Measurements from ENCODE around the gene FGF14.

The FGF14 gene

DNA sequence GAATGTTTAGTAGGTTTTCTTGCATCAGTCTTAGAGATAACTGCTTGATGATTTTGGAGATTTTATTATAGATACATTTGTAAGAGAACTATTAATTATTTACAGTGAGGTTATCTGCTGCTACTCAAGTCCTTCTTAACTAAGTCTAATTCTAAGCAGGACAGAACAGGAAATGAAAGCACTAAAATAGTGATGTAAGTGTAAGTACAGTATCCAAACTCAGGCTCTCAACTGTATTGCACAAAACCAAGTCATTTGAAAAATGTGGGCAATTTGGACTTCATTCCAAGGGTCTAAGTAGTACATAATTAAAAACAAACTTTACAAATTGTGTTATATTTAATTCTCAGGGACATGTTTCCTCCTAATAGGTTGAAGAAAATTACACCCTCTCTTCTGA is 532.3 kb downstream of the FGF14 start:
- no peak overlapping the region for H3K4me3 ChIP-seq (ENCODE audit: low read depth, low read length)
- TF ChIP-seq, protein P1, sequence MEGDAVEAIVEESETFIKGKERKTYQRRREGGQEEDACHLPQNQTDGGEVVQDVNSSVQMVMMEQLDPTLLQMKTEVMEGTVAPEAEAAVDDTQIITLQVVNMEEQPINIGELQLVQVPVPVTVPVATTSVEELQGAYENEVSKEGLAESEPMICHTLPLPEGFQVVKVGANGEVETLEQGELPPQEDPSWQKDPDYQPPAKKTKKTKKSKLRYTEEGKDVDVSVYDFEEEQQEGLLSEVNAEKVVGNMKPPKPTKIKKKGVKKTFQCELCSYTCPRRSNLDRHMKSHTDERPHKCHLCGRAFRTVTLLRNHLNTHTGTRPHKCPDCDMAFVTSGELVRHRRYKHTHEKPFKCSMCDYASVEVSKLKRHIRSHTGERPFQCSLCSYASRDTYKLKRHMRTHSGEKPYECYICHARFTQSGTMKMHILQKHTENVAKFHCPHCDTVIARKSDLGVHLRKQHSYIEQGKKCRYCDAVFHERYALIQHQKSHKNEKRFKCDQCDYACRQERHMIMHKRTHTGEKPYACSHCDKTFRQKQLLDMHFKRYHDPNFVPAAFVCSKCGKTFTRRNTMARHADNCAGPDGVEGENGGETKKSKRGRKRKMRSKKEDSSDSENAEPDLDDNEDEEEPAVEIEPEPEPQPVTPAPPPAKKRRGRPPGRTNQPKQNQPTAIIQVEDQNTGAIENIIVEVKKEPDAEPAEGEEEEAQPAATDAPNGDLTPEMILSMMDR (IDR thresholded peaks at IDR 0.05; ENCODE audit: borderline replicate concordance, insufficient read depth, low read depth, low read length) = no peak

DNA sequence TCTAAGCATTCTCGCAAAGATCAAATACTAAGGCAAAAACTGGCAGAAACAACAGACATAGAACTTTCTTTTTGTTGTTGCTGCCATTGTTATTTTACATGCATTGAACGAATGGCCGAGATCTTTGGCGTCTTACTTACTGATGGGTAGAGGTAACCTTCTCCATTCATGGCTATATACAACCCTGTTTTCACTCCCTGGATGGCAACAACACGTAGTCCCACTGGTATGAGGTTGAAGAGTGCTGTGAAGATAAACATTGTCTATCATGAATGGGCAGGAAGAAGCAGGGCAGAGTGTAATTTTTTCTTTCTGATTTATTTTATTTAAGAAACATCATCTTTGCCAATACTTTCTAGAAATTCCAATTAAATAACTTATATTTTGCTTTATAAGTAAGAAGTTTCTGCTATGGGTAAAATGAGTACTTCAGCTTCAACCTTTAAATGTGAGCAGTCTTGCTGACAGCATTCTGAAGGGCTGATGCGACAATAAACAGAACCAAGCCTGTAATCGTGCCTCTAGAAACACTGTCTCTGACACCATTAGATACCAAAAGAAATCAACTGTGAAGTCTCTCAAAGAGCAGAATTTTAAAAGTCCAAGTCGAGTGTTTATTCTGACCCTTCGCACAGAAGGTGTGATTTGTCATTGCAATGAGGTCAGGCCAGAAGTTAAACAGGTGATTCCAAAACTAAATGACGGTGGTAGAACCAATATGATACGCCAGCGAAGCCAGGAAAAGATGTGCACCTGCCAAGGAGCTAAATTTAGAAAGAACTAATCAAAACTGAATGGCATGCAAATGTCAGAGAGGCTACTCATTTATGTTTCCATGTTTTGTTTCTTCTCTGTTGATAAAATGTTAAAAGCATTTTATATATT is 533.0 kb downstream of the FGF14 start:
- TF ChIP-seq, protein P1 (IDR thresholded peaks at IDR 0.05; ENCODE audit: borderline replicate concordance, insufficient read depth, low read depth, low read length) = no peak

DNA sequence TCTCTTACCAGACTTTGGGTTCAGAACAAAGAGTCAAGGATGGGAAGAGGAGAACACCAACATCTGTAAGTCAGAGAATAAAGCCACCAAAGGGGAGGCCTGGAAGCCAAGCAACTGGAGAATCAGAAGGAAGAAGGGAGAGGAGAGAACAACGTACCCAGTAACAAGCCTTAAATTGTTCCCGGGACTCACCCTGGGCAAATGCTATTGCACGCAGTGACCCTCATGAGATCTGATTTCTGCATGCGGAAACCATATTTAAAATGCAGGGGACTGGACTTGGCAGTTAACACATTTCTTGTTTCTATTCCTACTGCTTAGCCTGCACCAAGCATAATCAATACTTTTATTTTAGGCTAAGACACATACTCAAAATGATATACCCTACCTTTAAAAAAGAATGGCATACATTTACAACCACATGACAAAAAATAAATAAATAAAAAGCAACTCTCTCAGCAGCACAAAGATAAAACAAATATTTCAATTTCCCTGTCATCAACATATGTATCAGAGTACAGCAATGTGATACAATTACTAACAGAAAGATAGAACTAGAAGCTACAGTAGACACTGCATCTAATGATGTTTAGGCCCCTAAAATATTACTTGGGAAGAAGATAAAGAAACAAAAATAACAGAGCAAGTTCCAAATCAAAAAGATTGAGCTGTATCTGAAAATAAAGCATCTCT is 534.8 kb downstream of the FGF14 start:
- TF ChIP-seq, protein P1 (IDR thresholded peaks at IDR 0.05; ENCODE audit: borderline replicate concordance, insufficient read depth, low read depth, low read length) = no peak
- no peak overlapping the region for H3K4me3 ChIP-seq (ENCODE audit: low read depth, low read length)

More for the DNA sequence above, 533.0 kb downstream of the FGF14 start:
- H3K4me3 ChIP-seq (ENCODE audit: low read depth, low read length) = no peak overlapping the region

DNA sequence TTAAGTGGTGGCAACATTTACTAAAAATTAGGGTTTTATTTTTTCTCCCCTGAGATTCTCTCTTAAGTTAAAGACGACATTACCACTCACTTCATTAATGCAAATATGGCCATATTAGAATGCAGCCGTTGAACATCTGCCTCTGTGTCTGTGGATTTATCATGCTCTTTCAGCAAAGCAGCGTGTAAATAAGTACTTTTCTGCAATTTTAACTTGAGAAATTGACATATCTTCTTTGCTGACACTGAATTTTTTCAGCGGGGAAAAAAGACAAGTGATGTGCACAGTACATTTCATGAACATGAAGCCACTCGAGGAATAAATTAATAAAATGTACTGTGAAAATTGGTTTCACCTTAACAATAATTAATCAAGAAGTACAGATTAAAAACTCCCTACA is 543.0 kb downstream of the FGF14 start:
- TF ChIP-seq, protein P1 (IDR thresholded peaks at IDR 0.05; ENCODE audit: borderline replicate concordance, insufficient read depth, low read depth, low read length) = no peak
- no peak overlapping the region for H3K4me3 ChIP-seq (ENCODE audit: low read depth, low read length)

DNA sequence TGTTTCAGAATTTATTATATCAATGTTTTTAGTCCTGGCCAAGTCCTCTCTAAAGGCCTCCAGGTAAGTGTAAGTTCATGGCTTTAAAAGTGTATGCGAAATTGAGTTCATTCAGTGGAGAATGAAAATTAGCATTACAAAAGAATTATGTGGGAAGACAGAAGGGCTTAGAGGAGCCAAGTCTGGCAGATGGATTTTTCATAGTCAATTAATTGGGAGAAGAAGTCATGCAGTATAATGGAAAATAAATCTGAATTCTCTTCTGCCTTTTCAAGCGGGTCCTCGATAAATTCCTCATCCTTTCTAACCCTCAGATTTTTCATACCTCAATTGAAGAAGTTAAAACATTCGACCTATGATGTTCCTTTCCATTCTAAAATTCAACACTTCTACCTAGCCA is 555.1 kb downstream of the FGF14 start:
- TF ChIP-seq, protein P1 (IDR thresholded peaks at IDR 0.05; ENCODE audit: borderline replicate concordance, insufficient read depth, low read depth, low read length) = no peak
- H3K4me3 ChIP-seq (ENCODE audit: low read depth, low read length) = no peak overlapping the region

DNA sequence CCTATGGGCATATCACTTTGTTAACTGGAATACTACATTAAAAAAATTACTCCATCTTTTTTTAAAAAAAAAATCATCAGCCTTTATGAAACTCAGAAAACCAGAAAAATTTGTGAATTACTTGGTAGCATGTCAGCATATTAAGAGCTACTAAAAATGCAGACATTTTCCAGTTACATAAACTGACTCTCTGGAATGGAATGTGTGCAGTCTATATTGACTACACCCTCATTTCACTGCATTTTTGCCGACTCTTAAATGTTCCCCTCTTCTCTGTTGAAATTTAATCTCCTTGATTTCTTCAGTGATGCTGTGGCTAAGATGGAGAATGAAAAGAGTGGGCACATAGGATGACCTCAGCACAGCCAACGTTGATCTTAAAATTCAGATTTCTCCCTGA is 555.6 kb downstream of the FGF14 start:
- H3K4me3 ChIP-seq (ENCODE audit: low read depth, low read length) = no peak overlapping the region
- TF ChIP-seq, protein P1 (IDR thresholded peaks at IDR 0.05; ENCODE audit: borderline replicate concordance, insufficient read depth, low read depth, low read length) = no peak

All from GM12875 (cell line).